Skeletal muscle tissue (tissue), 4 donors: ENCODE results near the gene CHST7. TPM values are rescaled to one million over a fixed set of nuclear protein-coding genes. Genes with fewer than 3 reads are reported as not detected.
A peak's percentile ranks its signal among the peaks of the same experiment; 100 is the strongest.

Source experiments
- H3K27ac ChIP-seq: one replicate; pipeline ENCODE4 v1.7.0; 2013; ENCODE audit warnings: mild to moderate bottlenecking, low read depth, low read length, inconsistent platforms
- H3K27me3 ChIP-seq, 3 donors: one replicate each; pipeline ENCODE4 v1.7.0; 2013; ENCODE audit warnings: low read length in 3 of 3; ENCODE audit not compliant: control insufficient read depth in 3 of 3, insufficient read depth in 3 of 3
- H3K36me3 ChIP-seq, 3 donors: one replicate each; pipeline ENCODE4 v1.7.0; 2013; ENCODE audit warnings: low read length in 3 of 3; ENCODE audit not compliant: control insufficient read depth in 3 of 3, insufficient read depth in 3 of 3
- H3K4me1 ChIP-seq, 3 donors: one replicate each; pipeline ENCODE4 v1.7.0; 2013; ENCODE audit warnings: low read length in 3 of 3, mild to moderate bottlenecking in 3 of 3; ENCODE audit not compliant: control insufficient read depth in 3 of 3, insufficient read depth in 3 of 3
- H3K4me3 ChIP-seq, 3 donors: one replicate each; pipeline ENCODE4 v1.7.0; 2013; ENCODE audit warnings: low read length in 3 of 3
- H3K9ac ChIP-seq, 3 donors: one replicate each; pipeline ENCODE4 v1.7.0; 2013; ENCODE audit warnings: low read length in 3 of 3, mild to moderate bottlenecking in 3 of 3, moderate library complexity in 2 of 3, low read depth in 1 of 3
- H3K9me3 ChIP-seq, 3 donors: one replicate each; pipeline ENCODE4 v1.7.0; 2013; ENCODE audit warnings: low read length in 3 of 3; ENCODE audit not compliant: control insufficient read depth in 3 of 3
- total RNA-seq: library from RNA; depleted of rRNA; stranded (reverse); fragments of >200 nt; gene quantifications from one replicate; pipeline ENCODE4 v1.2.3, GENCODE V29; 2014
- donor health status: Osteomylitis.

Gene CHST7
- total RNA-seq, 1 donor from 2014 or later: 8.9 TPM

GRCh38 chrX:46572340-46572936 lies 1.1 kb upstream of the CHST7 start:
- Histone ChIP-seq H3K27ac (no peak overlapping the region), H3K9me3 (no peaks in the 10 kb centered on the region), H3K9ac (no peak overlapping the region), H3K36me3 (no peaks in the 10 kb centered on the region), H3K4me3 (no peak overlapping the region), H3K27me3 (peaks cover 0 to 19% (median 11%) of the 10 kb centered on the region in 3 donors), H3K4me1 (peaks cover 0 to 9% (median 2%) of the 10 kb centered on the region in 3 donors)

- Histone ChIP-seq H3K27me3 (peaks cover 0 to 21% (median 11%) of the 10 kb centered on the region in 3 donors), H3K4me3 (peak overlapping the region; percentile 60 to 70 (median 68)), H3K4me1 (peaks cover 0 to 9% (median 2%) of the 10 kb centered on the region in 3 donors), H3K36me3 (no peaks in the 10 kb centered on the region), H3K27ac (no peak overlapping the region), H3K9me3 (no peaks in the 10 kb centered on the region), H3K9ac (peak overlapping the region in 2 of 3 donors; percentile 14 to 40)
Measured at GRCh38 chrX:46573892-46574773, 568 bp downstream of the CHST7 start.

GRCh38 chrX:46574774-46575381 lies 1.3 kb downstream of the CHST7 start:
- Histone ChIP-seq H3K4me1 (peaks cover 0 to 9% (median 2%) of the 10 kb centered on the region in 3 donors), H3K27ac (no peak overlapping the region), H3K9me3 (no peaks in the 10 kb centered on the region), H3K27me3 (peaks cover 0 to 21% (median 11%) of the 10 kb centered on the region in 3 donors), H3K36me3 (no peaks in the 10 kb centered on the region), H3K9ac (peak overlapping the region in 1 of 3 donors; percentile 33), H3K4me3 (peak overlapping the region; percentile 60 to 70 (median 68))

- H3K36me3 ChIP-seq: no peaks in the 10 kb centered on the region
- no peaks in the 10 kb centered on the region for H3K9me3 ChIP-seq
- peak overlapping the region; percentile 60 to 70 (median 68) for H3K4me3 ChIP-seq
- peak overlapping the region in 1 of 3 donors; percentile 40 for H3K9ac ChIP-seq
- peaks cover 0 to 9% (median 2%) of the 10 kb centered on the region in 3 donors for H3K4me1 ChIP-seq
- no peak overlapping the region for H3K27ac ChIP-seq
- H3K27me3 ChIP-seq: peaks cover 0 to 21% (median 11%) of the 10 kb centered on the region in 3 donors
Measured at GRCh38 chrX:46575586-46575985, 2.0 kb downstream of the CHST7 start.

- no peak overlapping the region for H3K27ac ChIP-seq
- peaks cover 0 to 9% (median 2%) of the 10 kb centered on the region in 3 donors for H3K4me1 ChIP-seq
- peaks cover 0 to 21% (median 11%) of the 10 kb centered on the region in 3 donors for H3K27me3 ChIP-seq
- H3K9me3 ChIP-seq: no peaks in the 10 kb centered on the region
- H3K9ac ChIP-seq: peak overlapping the region in 1 of 3 donors; percentile 40
- no peaks in the 10 kb centered on the region for H3K36me3 ChIP-seq
- H3K4me3 ChIP-seq: peak overlapping the region; percentile 12 to 70 (median 68)
Measured at GRCh38 chrX:46575991-46576392, 2.4 kb downstream of the CHST7 start.

GRCh38 chrX:46576458-46576857 lies 2.9 kb downstream of the CHST7 start:
- Histone ChIP-seq H3K4me3 (peak overlapping the region; percentile 12 to 70 (median 68)), H3K27ac (no peak overlapping the region), H3K9me3 (no peaks in the 10 kb centered on the region), H3K36me3 (no peaks in the 10 kb centered on the region), H3K9ac (no peak overlapping the region), H3K4me1 (peaks cover 0 to 9% (median 2%) of the 10 kb centered on the region in 3 donors), H3K27me3 (peaks cover 0 to 21% (median 11%) of the 10 kb centered on the region in 3 donors)

- Histone ChIP-seq H3K4me1 (peaks cover 0 to 9% (median 2%) of the 10 kb centered on the region in 3 donors), H3K9me3 (no peaks in the 10 kb centered on the region), H3K4me3 (peak overlapping the region in 1 of 3 donors; percentile 14), H3K27me3 (peaks cover 0 to 14% (median 11%) of the 10 kb centered on the region in 3 donors), H3K9ac (no peak overlapping the region), H3K36me3 (no peaks in the 10 kb centered on the region), H3K27ac (no peak overlapping the region)
Measured at GRCh38 chrX:46577221-46578005, 3.8 kb downstream of the CHST7 start.

- Histone ChIP-seq H3K27ac (no peak overlapping the region), H3K4me3 (no peak overlapping the region), H3K4me1 (peaks cover 0 to 9% (median 0%) of the 10 kb centered on the region in 3 donors), H3K9ac (no peak overlapping the region), H3K36me3 (no peaks in the 10 kb centered on the region), H3K9me3 (no peaks in the 10 kb centered on the region), H3K27me3 (peaks cover 0 to 9% (median 9%) of the 10 kb centered on the region in 3 donors)
Measured at GRCh38 chrX:46579250-46579649, 5.7 kb downstream of the CHST7 start.

- Histone ChIP-seq H3K27me3 (peaks cover 0 to 3% (median 1%) of the 10 kb centered on the region in 3 donors), H3K27ac (no peak overlapping the region), H3K4me3 (no peak overlapping the region), H3K9ac (no peak overlapping the region), H3K4me1 (peaks cover 0 to 4% (median 0%) of the 10 kb centered on the region in 3 donors), H3K36me3 (no peaks in the 10 kb centered on the region), H3K9me3 (no peaks in the 10 kb centered on the region)
Measured at GRCh38 chrX:46580613-46581012, 7.0 kb downstream of the CHST7 start.
